Measurements from ENCODE around the gene POLR2B. TPM values are rescaled to one million over a fixed set of nuclear protein-coding genes. Genes with fewer than 3 reads are reported as not detected.

The POLR2B gene
- total RNA-seq, 1 donor: 99.2 TPM

GRCh38 chr4:57078685-57079521, 100.2 kb downstream of the POLR2B start:
- H4K20me1 ChIP-seq (ENCODE audit: insufficient read depth, low read length): no peaks in the 10 kb centered on the region
- no peaks in the 10 kb centered on the region for H3K27me3 ChIP-seq (ENCODE audit: insufficient read depth, low read length)
- no peak overlapping the region for H3K4me3 ChIP-seq (ENCODE audit: insufficient read depth, low read length)
- peak overlapping the region; percentile 96 for H3K27ac ChIP-seq (ENCODE audit: low read depth, low read length)
- H2AFZ ChIP-seq (ENCODE audit: low read length): no peak overlapping the region
- no peak overlapping the region for H3K4me2 ChIP-seq (ENCODE audit: insufficient read depth, low read length)
- H3K79me2 ChIP-seq (ENCODE audit: insufficient read depth, low read length): peaks cover 68% of the 10 kb centered on the region
- DNase-seq (ENCODE audit: insufficient read length, low spot score, missing footprints): no peak
- H3K9me3 ChIP-seq (ENCODE audit: low read depth, low read length): no peaks in the 10 kb centered on the region
- H3K36me3 ChIP-seq (ENCODE audit: insufficient read depth, low read length): peaks cover 37% of the 10 kb centered on the region
- no peak for TF ChIP-seq CTCF (IDR thresholded peaks at IDR 0.05; ENCODE audit: extremely low read depth, low read depth, low read length)
- peaks cover 90% of the 10 kb centered on the region for H3K4me1 ChIP-seq (ENCODE audit: insufficient read depth, low read length)

Small RNA genes within 50 kb of the gene (small RNA-seq; reads per million reads assigned to genes)
- not detected for gene RNU6-998P

Other genes with a start within 250 kb of the POLR2B start
- gene SPINK2, start 157.2 kb upstream of the POLR2B start, total RNA-seq: not detected in 2 replicates
- gene REST, start 71.0 kb upstream of the POLR2B start, total RNA-seq: 49.2 and 50.7 TPM in 2 replicates
- gene NOA1, start 1.3 kb upstream of the POLR2B start, total RNA-seq: 30.4 and 32.9 TPM in 2 replicates
- gene IGFBP7, start 131.5 kb downstream of the POLR2B start, total RNA-seq: 680 and 715 TPM in 2 replicates